A549 (cell line): Measurements from ENCODE around the gene SUGP2.

ENCODE experiments used
- BHLHE40 ChIP-seq: IDR thresholded peaks from 2 replicates; pipeline ENCODE4 v1.6.1; 2012; ENCODE audit warnings: low read depth, low read length, inconsistent platforms
- CTCF ChIP-seq: fragments of >200 bp; sonication (Bioruptor Twin); formaldehyde crosslinking; IDR thresholded peaks from 3 replicates; pipeline ENCODE4 v1.5.1; 2016
- KDM1A ChIP-seq: fragments of 200-600 bp; sonication (generic); IDR thresholded peaks from 2 replicates; pipeline ENCODE4 v1.6.1; 2016; ENCODE audit warnings: low read depth, mild to moderate bottlenecking
- RNF2 ChIP-seq: fragments of 200-600 bp; sonication (generic); IDR thresholded peaks from 2 replicates; pipeline ENCODE4 v1.6.1; 2016; ENCODE audit warnings: low read depth, mild to moderate bottlenecking, antibody characterized with exemption, moderate library complexity, borderline replicate concordance

DNA sequence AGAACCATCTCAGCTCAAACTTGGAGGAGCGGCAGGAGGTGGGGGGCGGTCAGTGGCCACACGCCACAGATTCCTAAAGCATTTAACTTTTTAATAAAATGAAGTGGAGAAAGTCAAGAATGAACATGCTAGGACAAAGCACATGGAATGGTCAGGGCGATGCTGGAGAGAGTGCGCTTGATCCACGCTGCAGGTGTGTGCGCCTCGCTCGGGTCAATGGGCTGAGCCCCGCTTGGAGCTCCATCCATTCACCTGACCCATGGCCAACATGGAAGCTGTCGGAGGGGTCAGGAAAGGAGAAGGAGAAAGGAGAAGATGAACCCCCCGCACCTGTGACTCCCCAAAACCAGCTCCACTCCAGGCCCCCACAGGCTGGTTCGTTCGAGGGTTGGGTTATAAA lies 41.8 kb downstream of the SUGP2 start:
- TF ChIP-seq KDM1A (no peak), CTCF (no peak), RNF2 (no peak), BHLHE40 (no peak)
